Left ventricle myocardium inferior (tissue), 1 donor: Measurements from ENCODE around the gene CEP95. TPM values are rescaled to one million over a fixed set of nuclear protein-coding genes. Genes with fewer than 3 reads are reported as not detected.

Experiments used
- DNase-seq: peaks from one replicate; pipeline ENCODE4 v3.0.0-alpha.2; 2020
- H3K27ac ChIP-seq: fragments of 200-600 bp; replicated peaks from 2 replicates; pipeline ENCODE4 v1.8.0; 2021
- H3K27me3 ChIP-seq: fragments of 200-600 bp; 2 replicates; pipeline ENCODE4 v1.8.0; 2021; ENCODE audit warnings: low read depth
- H3K36me3 ChIP-seq: fragments of 200-600 bp; 2 replicates; pipeline ENCODE4 v1.8.0; 2021
- H3K4me1 ChIP-seq: fragments of 200-600 bp; 2 replicates; pipeline ENCODE4 v1.8.0; 2021
- H3K4me3 ChIP-seq: fragments of 200-600 bp; 2 replicates; pipeline ENCODE4 v1.8.0; 2021; ENCODE audit warnings: mild to moderate bottlenecking, moderate library complexity
- H3K9me3 ChIP-seq: fragments of 200-600 bp; replicated peaks from 2 replicates; pipeline ENCODE4 v1.8.0; 2021
- CTCF ChIP-seq: fragments of 200-600 bp; IDR thresholded peaks from 2 replicates; pipeline ENCODE4 v1.8.0; 2021; ENCODE audit warnings: antibody characterized with exemption, mild to moderate bottlenecking, borderline replicate concordance
- intact Hi-C: fragments of 100-400 bp; cut with micrococcal nuclease; formaldehyde crosslinking; loops from one replicate; pipeline ENCODE4 v1.11.0; 2022
- total RNA-seq: library from RNA; stranded (reverse); fragmentation: NEBNext Ultra II Directional; extraction: Animal tissue kit (Norgen Biotek cat#: 25700); gene quantifications from one replicate; pipeline ENCODE4 v1.2.1, GENCODE V29; 2021
- donor health status: DM: no; HTN: yes; CAD: no; lungs with severe emphysema.

The CEP95 gene
- total RNA-seq, 1 donor from 2014 or later: 10.1 TPM

GRCh38 chr17:64546716-64547115, 39.9 kb downstream of the CEP95 start:
- Histone ChIP-seq H3K27ac (no peak overlapping the region), H3K9me3 (no peaks in the 10 kb centered on the region), H3K36me3 (peaks cover 74% of the 10 kb centered on the region), H3K4me3 (no peak overlapping the region), H3K4me1 (no peaks in the 10 kb centered on the region), H3K27me3 (no peaks in the 10 kb centered on the region)
- no peak for DNase-seq
- intact Hi-C loops: no loop called here
- no peak for TF ChIP-seq CTCF

GRCh38 chr17:64547319-64547718, 40.5 kb downstream of the CEP95 start:
- H3K27me3 ChIP-seq: no peaks in the 10 kb centered on the region
- peaks cover 70% of the 10 kb centered on the region for H3K36me3 ChIP-seq
- no peaks in the 10 kb centered on the region for H3K9me3 ChIP-seq
- no peak overlapping the region for H3K27ac ChIP-seq
- TF ChIP-seq CTCF: no peak
- intact Hi-C loops: no loop called here
- no peaks in the 10 kb centered on the region for H3K4me1 ChIP-seq
- H3K4me3 ChIP-seq: no peak overlapping the region
- no peak for DNase-seq

- Histone ChIP-seq H3K36me3 (peaks cover 80% of the 10 kb centered on the region), H3K4me3 (no peak overlapping the region), H3K27ac (no peak overlapping the region), H3K27me3 (no peaks in the 10 kb centered on the region), H3K9me3 (no peaks in the 10 kb centered on the region), H3K4me1 (no peaks in the 10 kb centered on the region)
- no peak for DNase-seq
- intact Hi-C loops: no loop called here
- TF ChIP-seq CTCF: no peak
These were observed 44.7 kb downstream of the CEP95 start for GRCh38 chr17:64551461-64551860.

- H3K9me3 ChIP-seq: no peaks in the 10 kb centered on the region
- H3K27me3 ChIP-seq: no peaks in the 10 kb centered on the region
- no peaks in the 10 kb centered on the region for H3K4me1 ChIP-seq
- TF ChIP-seq CTCF: no peak
- intact Hi-C loops: no loop called here
- H3K36me3 ChIP-seq: peaks cover 77% of the 10 kb centered on the region
- no peak overlapping the region for H3K27ac ChIP-seq
- DNase-seq: no peak
- H3K4me3 ChIP-seq: no peak overlapping the region
These were observed 47.4 kb downstream of the CEP95 start for GRCh38 chr17:64554028-64554637.

GRCh38 chr17:64555281-64555680, 48.5 kb downstream of the CEP95 start:
- H3K27ac ChIP-seq: no peak overlapping the region
- no peaks in the 10 kb centered on the region for H3K27me3 ChIP-seq
- H3K36me3 ChIP-seq: peaks cover 74% of the 10 kb centered on the region
- TF ChIP-seq CTCF: no peak
- no peaks in the 10 kb centered on the region for H3K4me1 ChIP-seq
- H3K4me3 ChIP-seq: no peak overlapping the region
- intact Hi-C loops: no loop called here
- no peak for DNase-seq
- H3K9me3 ChIP-seq: no peaks in the 10 kb centered on the region
